ENCODE measurements around the gene NOXA1. TPM values are rescaled to one million over a fixed set of nuclear protein-coding genes. Genes with fewer than 3 reads are reported as not detected.

Gene NOXA1
- total and polyA plus RNA-seq, 2 of the 8 experiments (the other 6 are each of a cell fraction or from before 2014, with no cell fraction given): 0.34 to 0.91 TPM

DNA sequence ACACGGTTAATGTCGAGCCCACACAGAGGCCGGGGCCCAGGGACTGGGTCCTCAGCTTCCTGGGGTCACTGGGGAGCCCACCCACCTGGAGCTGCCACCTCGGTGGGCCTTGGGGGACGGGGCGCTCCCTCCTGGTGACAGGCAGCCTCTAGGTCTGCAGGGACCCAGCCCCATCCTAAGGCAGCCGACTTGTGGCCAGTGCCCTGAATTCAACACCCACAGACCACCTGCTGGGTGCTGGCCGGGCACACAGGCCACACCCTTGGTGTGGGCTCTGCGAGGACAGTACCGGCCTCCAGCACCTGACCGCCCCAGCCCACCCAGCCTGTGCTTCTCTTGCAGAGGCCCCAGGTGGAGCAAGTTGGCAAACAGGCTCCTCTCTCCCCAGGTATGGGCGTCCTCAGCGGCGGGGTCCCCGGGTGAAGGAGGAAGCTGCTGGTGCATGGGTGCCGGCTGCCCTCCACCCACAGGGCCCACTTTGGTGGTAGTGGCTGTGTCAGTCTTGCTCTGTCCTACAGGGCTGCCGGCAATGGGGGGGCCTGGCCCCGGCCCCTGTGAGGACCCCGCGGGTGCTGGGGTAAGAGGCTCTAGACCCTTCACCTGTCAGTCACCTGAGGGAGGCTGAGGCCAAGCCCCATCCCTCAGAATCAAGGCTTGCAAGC, 9.6 kb downstream of the NOXA1 start:
- Histone ChIP-seq H4K8ac (ENCODE audit: extremely low read depth, insufficient read depth, low read length) (no peak overlapping the region), H3K9ac (replicated peaks in 1 of 4; ENCODE audit: extremely low read depth in 1 of 4, low read depth in 3 of 4, low read length in 3 of 4) (no peak overlapping the region), H4K20me1 (replicated peaks in 1 of 2; ENCODE audit: control insufficient read depth in 1 of 2, insufficient read depth in 2 of 2, low read length in 2 of 2) (no peaks in the 10 kb centered on the region), H3K79me2 (ENCODE audit: control insufficient read depth in 1 of 2, insufficient read depth in 2 of 2, low read length in 2 of 2) (no peaks in the 10 kb centered on the region), H2BK20ac (ENCODE audit: low read length) (no peak overlapping the region), H3K4me2 (ENCODE audit: insufficient read depth in 1 of 2, low read depth in 2 of 2, low read length in 2 of 2) (no peak overlapping the region), H3K9me3 (ENCODE audit: insufficient read depth in 2 of 2, low read depth in 1 of 2, low read length in 1 of 2) (no peaks in the 10 kb centered on the region), H2BK120ac (replicated peaks; ENCODE audit: low read depth, low read length) (no peak overlapping the region), H2AFZ (ENCODE audit: low read length) (no peak overlapping the region), H3K56ac (replicated peaks; ENCODE audit: insufficient read length, low read depth, low read length) (no peak overlapping the region), H2BK12ac (ENCODE audit: low read depth, low read length) (no peak overlapping the region), H2BK15ac (ENCODE audit: low read length) (no peak overlapping the region), H3K14ac (ENCODE audit: insufficient read length) (no peak overlapping the region), H4K91ac (replicated peaks; ENCODE audit: insufficient read length, low read length) (no peak overlapping the region), H2BK5ac (ENCODE audit: low read depth, low read length) (no peak overlapping the region), H3K79me1 (ENCODE audit: low read depth, low read length) (no peaks in the 10 kb centered on the region), H3K36me3 (ENCODE audit: control insufficient read depth in 2 of 4, insufficient read depth in 4 of 4, low read length in 3 of 4) (no peaks in the 10 kb centered on the region), H3K4me1 (replicated peaks in 1 of 4; ENCODE audit: control insufficient read depth in 3 of 4, insufficient read depth in 4 of 4, low read length in 3 of 4) (peaks cover 0 to 3% (median 0%) of the 10 kb centered on the region in 4 experiments; a peak in 2 of 7 replicates), H2AK5ac (ENCODE audit: low read depth, low read length) (no peak overlapping the region), H3K27ac (ENCODE audit: low read depth, low read length) (no peak overlapping the region), H3K27me3 (replicated peaks in 1 of 4; ENCODE audit: control insufficient read depth in 3 of 4, extremely low read depth in 1 of 4, insufficient read depth in 3 of 4, low read length in 3 of 4) (no peaks in the 10 kb centered on the region), H4K5ac (ENCODE audit: insufficient read length, low read depth, low read length) (no peak overlapping the region), H3K4me3 (ENCODE audit: extremely low read depth in 1 of 4, insufficient read depth in 2 of 4, low read depth in 3 of 4, low read length in 4 of 4) (no peak overlapping the region), H3K18ac (ENCODE audit: extremely low read depth, low read length) (no peak overlapping the region), H3K4ac (replicated peaks; ENCODE audit: insufficient read length, low read depth, low read length) (no peak overlapping the region), H3K23me2 (ENCODE audit: low read depth, low read length) (no peaks in the 10 kb centered on the region), H3K23ac (ENCODE audit: insufficient read length) (no peak overlapping the region)
- ChIA-PET POLR2A (ENCODE audit: partially characterized antibody) (interaction anchor here (2.5 kb wide), 1 partner anchor 10 kb away, joined by 11 read pairs; the partner anchor contains the start of genes EXD3 and NOXA1), CTCF (ENCODE audit: partially characterized antibody) (interaction anchor here (0.9 to 2.5 kb wide), 4 partner anchors 8 to 28 kb away, joined by 3 to 7 read pairs (median 4); partner anchors contain the start of genes ENTPD8, EXD3 and NOXA1)
- FAIRE-seq: no peak
- no peak for DNase-seq (ENCODE audit: low read depth in 1 of 2, low spot score in 2 of 2)
- WGBS, 2 experiments (ENCODE audit: extremely low coverage in 1 of 2, insufficient coverage in 1 of 2, insufficient read length in 1 of 2, insufficient replicate concordance in 2 of 2, low coverage in 1 of 2, low lambda C conversion rate in 2 of 2, missing lambda C conversion rate in 1 of 2): 92% methylated on average over 20 of the region's 20 CpGs; no CpG with 5 or more reads in 1 of the 2 experiments
- no peak for TF ChIP-seq CEBPB (IDR thresholded peaks at IDR 0.05; ENCODE audit: low read depth, low read length)
- no peak for TF ChIP-seq POLR2AphosphoS5 (IDR thresholded peaks at IDR 0.05; ENCODE audit: low read depth, low read length)
- TF ChIP-seq RFX5 (IDR thresholded peaks at IDR 0.05; ENCODE audit: borderline replicate concordance, low read depth, low read length): no peak
- TF ChIP-seq JUND (IDR thresholded peaks at IDR 0.05; ENCODE audit: low read length): no peak
- no peak for TF ChIP-seq PHF8 (conservative IDR thresholded peaks at IDR 0.05; ENCODE audit: low read depth, low read length)
- TF ChIP-seq BCL11A (IDR thresholded peaks at IDR 0.05; ENCODE audit: low read depth in 2 of 2, low read length in 2 of 2): no peak
- TF ChIP-seq FOSL1 (IDR thresholded peaks at IDR 0.05; ENCODE audit: insufficient read depth, low read depth, low read length): no peak
- TF ChIP-seq JUN (IDR thresholded peaks at IDR 0.05; ENCODE audit: low read depth, low read length): no peak
- no peak for TF ChIP-seq GTF2F1 (IDR thresholded peaks at IDR 0.05; ENCODE audit: borderline replicate concordance, low read depth, low read length)
- TF ChIP-seq BRCA1 (IDR thresholded peaks at IDR 0.05; ENCODE audit: low read depth, low read length): no peak
- TF ChIP-seq SP4 (IDR thresholded peaks at IDR 0.05; ENCODE audit: low read length): no peak
- TF ChIP-seq SIRT6 (IDR thresholded peaks at IDR 0.05; ENCODE audit: low read length): no peak
- no peak for TF ChIP-seq KDM4A (IDR thresholded peaks at IDR 0.05; ENCODE audit: low read depth, low read length, severe bottlenecking)
- no peak for TF ChIP-seq SIN3A (conservative IDR thresholded peaks at IDR 0.05 in 1 of 2, IDR thresholded peaks at IDR 0.05 in 1 of 2; ENCODE audit: low read depth in 1 of 2, low read length in 2 of 2)
